HUES48 (cell line): ENCODE data around the gene ST6GAL2.

Experiments
- H3K27ac ChIP-seq: one replicate; pipeline ENCODE4 v1.7.0; 2013; ENCODE audit warnings: low read depth, low read length, inconsistent platforms
- H3K27me3 ChIP-seq: 2 replicates; pipeline ENCODE4 v1.6.1; 2013; ENCODE audit warnings: mild to moderate bottlenecking, low read length; ENCODE audit not compliant: control insufficient read depth, insufficient read depth
- H3K36me3 ChIP-seq: 2 replicates; pipeline ENCODE4 v1.6.1; 2013; ENCODE audit warnings: low read length; ENCODE audit not compliant: control insufficient read depth, insufficient read depth
- H3K4me1 ChIP-seq: 2 replicates; pipeline ENCODE4 v1.6.1; 2013; ENCODE audit warnings: mild to moderate bottlenecking, low read length; ENCODE audit not compliant: control insufficient read depth, insufficient read depth
- H3K4me3 ChIP-seq: 2 replicates; pipeline ENCODE4 v1.5.1; 2013; ENCODE audit warnings: mild to moderate bottlenecking, low read depth, low read length
- H3K9ac ChIP-seq: 2 replicates; pipeline ENCODE4 v1.6.1; 2013; ENCODE audit warnings: mild to moderate bottlenecking, low read depth, low read length, moderate library complexity
- H3K9me3 ChIP-seq: 2 replicates; pipeline ENCODE4 v1.6.1; 2013; ENCODE audit warnings: low read length; ENCODE audit not compliant: control insufficient read depth, insufficient read depth

The ST6GAL2 gene

GRCh38 chr2:106789185-106789584 is 96.8 kb downstream of the ST6GAL2 start:
- Histone ChIP-seq H3K36me3 (no peaks in the 10 kb centered on the region), H3K9me3 (peaks cover 14% of the 10 kb centered on the region), H3K9ac (no peak overlapping the region), H3K27ac (no peak overlapping the region), H3K27me3 (no peaks in the 10 kb centered on the region), H3K4me1 (no peaks in the 10 kb centered on the region), H3K4me3 (no peak overlapping the region)

- no peaks in the 10 kb centered on the region for H3K27me3 ChIP-seq
- no peaks in the 10 kb centered on the region for H3K4me1 ChIP-seq
- H3K9ac ChIP-seq, result no peak overlapping the region
- no peaks in the 10 kb centered on the region for H3K9me3 ChIP-seq
- no peak overlapping the region for H3K27ac ChIP-seq
- H3K36me3 ChIP-seq, result no peaks in the 10 kb centered on the region
- H3K4me3 ChIP-seq, result no peak overlapping the region
Observed at GRCh38 chr2:106782681-106783080, 103.3 kb downstream of the ST6GAL2 start.

DNA sequence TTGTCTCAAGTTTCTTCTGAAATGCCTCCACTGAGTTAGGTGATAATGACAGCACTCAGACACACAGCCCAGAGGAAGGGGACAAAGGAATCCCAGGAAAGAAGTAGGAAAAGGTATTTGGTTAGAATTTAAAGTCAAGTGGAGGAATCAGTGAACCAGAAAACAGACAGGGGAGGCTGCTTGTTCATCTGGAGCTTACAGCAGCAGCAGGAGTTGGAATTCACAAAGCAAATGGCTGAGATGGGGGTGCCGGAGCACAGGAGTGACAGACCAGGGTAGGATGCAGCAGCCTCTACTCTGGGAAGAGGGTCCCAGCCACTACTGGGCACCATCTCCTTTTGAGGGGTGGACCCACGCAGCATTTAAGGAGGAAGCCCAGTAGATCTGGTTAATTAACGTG is 104.8 kb downstream of the ST6GAL2 start:
- no peaks in the 10 kb centered on the region for H3K9me3 ChIP-seq
- H3K4me3 ChIP-seq, result no peak overlapping the region
- H3K9ac ChIP-seq, result no peak overlapping the region
- H3K27me3 ChIP-seq, result no peaks in the 10 kb centered on the region
- no peaks in the 10 kb centered on the region for H3K36me3 ChIP-seq
- H3K4me1 ChIP-seq, result no peaks in the 10 kb centered on the region
- H3K27ac ChIP-seq, result no peak overlapping the region

- Histone ChIP-seq H3K4me1 (0 out of 2 replicates have a peak, but pooled peaks cover 4% of the 10 kb centered on the region), H3K27ac (no peak overlapping the region), H3K36me3 (no peaks in the 10 kb centered on the region), H3K27me3 (no peaks in the 10 kb centered on the region), H3K9me3 (no peaks in the 10 kb centered on the region), H3K4me3 (no peak overlapping the region), H3K9ac (no peak overlapping the region)
Observed at GRCh38 chr2:106771811-106772210, 114.2 kb downstream of the ST6GAL2 start.

GRCh38 chr2:106770986-106771385 is 115.0 kb downstream of the ST6GAL2 start:
- Histone ChIP-seq H3K4me3 (no peak overlapping the region), H3K9ac (no peak overlapping the region), H3K4me1 (0 out of 2 replicates have a peak, but pooled peaks cover 4% of the 10 kb centered on the region), H3K9me3 (no peaks in the 10 kb centered on the region), H3K27me3 (no peaks in the 10 kb centered on the region), H3K36me3 (no peaks in the 10 kb centered on the region), H3K27ac (no peak overlapping the region)

DNA sequence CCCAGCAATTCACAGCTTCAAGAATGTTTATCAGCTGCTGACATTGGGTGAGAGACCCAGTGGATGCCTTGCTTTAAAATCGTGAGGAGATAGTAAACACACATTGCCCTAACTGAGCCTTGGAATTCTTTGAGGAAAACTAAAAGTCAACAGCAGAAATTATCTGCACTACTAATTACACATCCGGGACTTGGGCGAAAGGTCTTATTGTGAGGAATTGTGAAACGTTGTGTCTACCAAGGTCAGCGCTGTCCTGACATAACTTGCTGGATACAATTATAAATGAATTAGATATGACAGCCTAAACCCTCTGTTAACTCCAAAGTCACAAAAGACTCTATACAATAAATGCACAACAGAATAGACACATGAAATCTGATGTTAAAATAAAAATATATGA is 121.4 kb downstream of the ST6GAL2 start:
- peaks cover 17% of the 10 kb centered on the region for H3K4me1 ChIP-seq
- H3K4me3 ChIP-seq, result no peak overlapping the region
- H3K27me3 ChIP-seq, result no peaks in the 10 kb centered on the region
- H3K9me3 ChIP-seq, result no peaks in the 10 kb centered on the region
- no peak overlapping the region for H3K9ac ChIP-seq
- no peaks in the 10 kb centered on the region for H3K36me3 ChIP-seq
- H3K27ac ChIP-seq, result no peak overlapping the region

GRCh38 chr2:106759966-106760365 is 126.0 kb downstream of the ST6GAL2 start:
- H3K27ac ChIP-seq, result peak overlapping the region; percentile 44
- no peak overlapping the region for H3K9ac ChIP-seq
- H3K27me3 ChIP-seq, result no peaks in the 10 kb centered on the region
- H3K9me3 ChIP-seq, result no peaks in the 10 kb centered on the region
- H3K4me1 ChIP-seq, result peaks cover 17% of the 10 kb centered on the region
- no peaks in the 10 kb centered on the region for H3K36me3 ChIP-seq
- H3K4me3 ChIP-seq, result peak overlapping the region; percentile 24; the same call in 1 of the 2 replicates

- no peak overlapping the region for H3K4me3 ChIP-seq
- H3K27me3 ChIP-seq, result no peaks in the 10 kb centered on the region
- H3K27ac ChIP-seq, result no peak overlapping the region
- no peak overlapping the region for H3K9ac ChIP-seq
- no peaks in the 10 kb centered on the region for H3K36me3 ChIP-seq
- no peaks in the 10 kb centered on the region for H3K9me3 ChIP-seq
- H3K4me1 ChIP-seq, result peaks cover 17% of the 10 kb centered on the region
Observed at GRCh38 chr2:106758901-106759497, 127.0 kb downstream of the ST6GAL2 start.
